Astrocyte of the cerebellum (primary cell): ENCODE measurements around the gene TSHZ2.

Experiments used
- DNase-seq: peaks from one replicate; pipeline ENCODE4 v3.0.0-alpha.2; 2011; ENCODE audit warnings: low read depth
- H3K4me3 ChIP-seq: 2 replicates; pipeline ENCODE4 v1.5.1; 2011; ENCODE audit warnings: mild to moderate bottlenecking, low read depth, low read length, moderate library complexity
- CTCF ChIP-seq: IDR thresholded peaks from 2 replicates; pipeline ENCODE4 v1.5.1; 2012; ENCODE audit warnings: low read length, low read depth, moderate library complexity, mild to moderate bottlenecking; ENCODE audit errors: missing control alignments
- in situ Hi-C: cut with HindIII; loops from 2 replicates; pipeline ENCODE4 v1.10.0; 2017; ENCODE audit warnings: low sequenced_read_pairs

TSHZ2 gene

GRCh38 chr20:53390770-53391169 lies 418.6 kb downstream of the TSHZ2 start:
- no peak overlapping the region for H3K4me3 ChIP-seq
- in situ Hi-C loops: no loop called here
- DNase-seq: no peak
- no peak for TF ChIP-seq CTCF

GRCh38 chr20:53394433-53394832 lies 422.3 kb downstream of the TSHZ2 start:
- in situ Hi-C loops: no loop called here
- no peak overlapping the region for H3K4me3 ChIP-seq
- DNase-seq: no peak
- no peak for TF ChIP-seq CTCF

- TF ChIP-seq CTCF: no peak
- no peak overlapping the region for H3K4me3 ChIP-seq
- DNase-seq: no peak
- in situ Hi-C loops: no loop called here
These were observed 423.2 kb downstream of the TSHZ2 start for GRCh38 chr20:53395188-53395923.

- in situ Hi-C loops: no loop called here
- no peak overlapping the region for H3K4me3 ChIP-seq
- DNase-seq: no peak
- TF ChIP-seq CTCF: no peak
These were observed 426.9 kb downstream of the TSHZ2 start for GRCh38 chr20:53399083-53399482.

- in situ Hi-C loops: no loop called here
- no peak for TF ChIP-seq CTCF
These were observed 427.6 kb downstream of the TSHZ2 start for GRCh38 chr20:53399592-53400335.

GRCh38 chr20:53402233-53403005 lies 430.3 kb downstream of the TSHZ2 start:
- in situ Hi-C loops: no loop called here
- TF ChIP-seq CTCF: no peak
- H3K4me3 ChIP-seq: no peak overlapping the region
- no peak for DNase-seq

More at GRCh38 chr20:53399592-53400335, 427.6 kb downstream of the TSHZ2 start:
- no peak for DNase-seq
- H3K4me3 ChIP-seq: no peak overlapping the region
